Measurements from ENCODE around the gene ABLIM1. TPM values are rescaled to one million over a fixed set of nuclear protein-coding genes. Genes with fewer than 3 reads are reported as not detected.

The ABLIM1 gene
- total RNA-seq, 1 donor from 2014 or later = 70.0 TPM

GRCh38 chr10:114687459-114687858 lies 29.4 kb upstream of the ABLIM1 start:
- no peaks in the 10 kb centered on the region for H3K27me3 ChIP-seq (ENCODE audit: insufficient read depth, low read length)
- no peak overlapping the region for H3K27ac Mint-ChIP-seq (ENCODE audit: unreplicated experiment)
- H3K79me2 ChIP-seq (ENCODE audit: insufficient read depth, low read length) = no peaks in the 10 kb centered on the region
- peaks cover 57% of the 10 kb centered on the region for H3K4me1 Mint-ChIP-seq (ENCODE audit: low read depth, unreplicated experiment)
- H4K20me1 ChIP-seq (ENCODE audit: insufficient read depth, low read length) = no peaks in the 10 kb centered on the region
- no peaks in the 10 kb centered on the region for H3K9me3 Mint-ChIP-seq (ENCODE audit: unreplicated experiment)
- no peak overlapping the region for H3K4me3 Mint-ChIP-seq (ENCODE audit: unreplicated experiment)
- no peak for TF ChIP-seq EZH2 (IDR thresholded peaks at IDR 0.05; ENCODE audit: insufficient read depth, low read length)
- no peak for TF ChIP-seq CTCF (IDR thresholded peaks at IDR 0.05; ENCODE audit: insufficient read depth, low read depth, low read length)
- no peaks in the 10 kb centered on the region for H3K9me3 ChIP-seq (ENCODE audit: insufficient read depth, low read depth, low read length)
- no peaks in the 10 kb centered on the region for H3K36me3 ChIP-seq (ENCODE audit: insufficient read depth, low read length)
- no peaks in the 10 kb centered on the region for H3K27me3 Mint-ChIP-seq (ENCODE audit: low read depth, unreplicated experiment)
- DNase-seq (ENCODE audit: low read depth) (no peak), FAIRE-seq (no peak)
- H3K4me3 ChIP-seq (ENCODE audit: insufficient read depth, low read depth, low read length) = no peak overlapping the region
- H3K9ac ChIP-seq (ENCODE audit: low read length) = no peak overlapping the region
- no peak overlapping the region for H3K4me2 ChIP-seq (ENCODE audit: low read length)
- peaks cover 45% of the 10 kb centered on the region for H3K4me1 ChIP-seq (ENCODE audit: insufficient read depth, low read length)
- H2AFZ ChIP-seq (ENCODE audit: low read depth, low read length) = no peak overlapping the region
- H3K27ac ChIP-seq (ENCODE audit: low read depth, low read length) = no peak overlapping the region
- H3K36me3 Mint-ChIP-seq (ENCODE audit: low read depth, unreplicated experiment) = no peaks in the 10 kb centered on the region

- H3K9ac ChIP-seq (ENCODE audit: low read length) = no peak overlapping the region
- FAIRE-seq (no peak), DNase-seq (ENCODE audit: low read depth) (no peak)
- peak overlapping the region; percentile 86 for H3K27ac Mint-ChIP-seq (ENCODE audit: unreplicated experiment)
- H3K79me2 ChIP-seq (ENCODE audit: insufficient read depth, low read length) = no peaks in the 10 kb centered on the region
- no peaks in the 10 kb centered on the region for H3K9me3 Mint-ChIP-seq (ENCODE audit: unreplicated experiment)
- H3K27me3 ChIP-seq (ENCODE audit: insufficient read depth, low read length) = no peaks in the 10 kb centered on the region
- no peaks in the 10 kb centered on the region for H3K36me3 Mint-ChIP-seq (ENCODE audit: low read depth, unreplicated experiment)
- H4K20me1 ChIP-seq (ENCODE audit: insufficient read depth, low read length) = no peaks in the 10 kb centered on the region
- H3K4me3 Mint-ChIP-seq (ENCODE audit: unreplicated experiment) = no peak overlapping the region
- no peak overlapping the region for H3K27ac ChIP-seq (ENCODE audit: low read depth, low read length)
- H3K4me1 ChIP-seq (ENCODE audit: insufficient read depth, low read length) = peaks cover 44% of the 10 kb centered on the region
- H3K4me1 Mint-ChIP-seq (ENCODE audit: low read depth, unreplicated experiment) = peaks cover 58% of the 10 kb centered on the region
- no peak overlapping the region for H3K4me3 ChIP-seq (ENCODE audit: insufficient read depth, low read depth, low read length)
- no peaks in the 10 kb centered on the region for H3K27me3 Mint-ChIP-seq (ENCODE audit: low read depth, unreplicated experiment)
- H3K9me3 ChIP-seq (ENCODE audit: insufficient read depth, low read depth, low read length) = no peaks in the 10 kb centered on the region
- TF ChIP-seq CTCF (IDR thresholded peaks at IDR 0.05; ENCODE audit: insufficient read depth, low read depth, low read length) (no peak), EZH2 (IDR thresholded peaks at IDR 0.05; ENCODE audit: insufficient read depth, low read length) (no peak)
- no peak overlapping the region for H2AFZ ChIP-seq (ENCODE audit: low read depth, low read length)
- H3K36me3 ChIP-seq (ENCODE audit: insufficient read depth, low read length) = no peaks in the 10 kb centered on the region
- H3K4me2 ChIP-seq (ENCODE audit: low read length) = no peak overlapping the region
These were observed 27.9 kb upstream of the ABLIM1 start for GRCh38 chr10:114686013-114686412.

- Histone ChIP-seq H3K9ac (ENCODE audit: low read length) (peak overlapping the region; percentile 67), H3K9me3 (ENCODE audit: insufficient read depth, low read depth, low read length) (no peaks in the 10 kb centered on the region), H3K27ac (ENCODE audit: low read depth, low read length) (peak overlapping the region; percentile 82), H3K36me3 (ENCODE audit: insufficient read depth, low read length) (no peaks in the 10 kb centered on the region), H2AFZ (ENCODE audit: low read depth, low read length) (no peak overlapping the region), H3K27me3 (ENCODE audit: insufficient read depth, low read length) (no peaks in the 10 kb centered on the region), H4K20me1 (ENCODE audit: insufficient read depth, low read length) (no peaks in the 10 kb centered on the region), H3K4me3 (ENCODE audit: insufficient read depth, low read depth, low read length) (no peak overlapping the region), H3K4me2 (ENCODE audit: low read length) (peak overlapping the region; percentile 82), H3K79me2 (ENCODE audit: insufficient read depth, low read length) (no peaks in the 10 kb centered on the region), H3K4me1 (ENCODE audit: insufficient read depth, low read length) (peaks cover 43% of the 10 kb centered on the region)
- H3K9me3 Mint-ChIP-seq (ENCODE audit: unreplicated experiment) = no peaks in the 10 kb centered on the region
- no peaks in the 10 kb centered on the region for H3K36me3 Mint-ChIP-seq (ENCODE audit: low read depth, unreplicated experiment)
- H3K27ac Mint-ChIP-seq (ENCODE audit: unreplicated experiment) = peak overlapping the region; percentile 86
- peaks cover 55% of the 10 kb centered on the region for H3K4me1 Mint-ChIP-seq (ENCODE audit: low read depth, unreplicated experiment)
- DNase-seq (ENCODE audit: low read depth) (no peak), FAIRE-seq (no peak)
- TF ChIP-seq CTCF (IDR thresholded peaks at IDR 0.05; ENCODE audit: insufficient read depth, low read depth, low read length) = no peak
- TF ChIP-seq EZH2 (IDR thresholded peaks at IDR 0.05; ENCODE audit: insufficient read depth, low read length) = no peak
- H3K4me3 Mint-ChIP-seq (ENCODE audit: unreplicated experiment) = peak overlapping the region; percentile 6
- no peaks in the 10 kb centered on the region for H3K27me3 Mint-ChIP-seq (ENCODE audit: low read depth, unreplicated experiment)
These were observed 27.4 kb upstream of the ABLIM1 start for GRCh38 chr10:114685456-114685855.
